Right kidney (tissue), 1 donor: ENCODE results near the gene PLCB1.
A peak's percentile ranks its signal among the peaks of the same experiment; 100 is the strongest.

ENCODE experiments used
- DNase-seq: peaks from one replicate; pipeline ENCODE4 v3.0.0-alpha.2; 2016

Gene PLCB1

GRCh38 chr20:8853805-8854338 lies 721.8 kb downstream of the PLCB1 start:
- DNase-seq, result peak; percentile 60

DNA sequence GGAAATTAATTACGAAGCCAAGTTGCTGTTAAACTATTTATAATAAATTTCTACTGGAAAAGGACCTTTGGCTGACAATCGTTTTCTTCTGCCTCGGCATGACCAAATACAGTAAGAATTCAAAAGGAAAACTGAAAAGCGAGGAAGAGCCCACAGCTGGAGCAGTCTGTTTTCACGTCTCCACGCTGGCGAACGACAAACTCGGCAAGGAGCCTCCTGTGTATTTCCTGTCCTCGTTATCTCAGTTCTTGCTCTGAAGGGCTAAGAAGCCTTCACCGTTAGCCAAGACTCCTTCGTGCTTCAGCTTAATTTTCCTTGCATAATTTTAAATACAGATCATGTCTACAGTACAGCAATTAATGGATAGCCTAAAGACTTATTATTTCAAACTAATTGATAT lies 722.5 kb downstream of the PLCB1 start:
- peak; percentile 17 for DNase-seq

- no peak for DNase-seq
Observed at GRCh38 chr20:8855315-8855714, 723.2 kb downstream of the PLCB1 start.

DNA sequence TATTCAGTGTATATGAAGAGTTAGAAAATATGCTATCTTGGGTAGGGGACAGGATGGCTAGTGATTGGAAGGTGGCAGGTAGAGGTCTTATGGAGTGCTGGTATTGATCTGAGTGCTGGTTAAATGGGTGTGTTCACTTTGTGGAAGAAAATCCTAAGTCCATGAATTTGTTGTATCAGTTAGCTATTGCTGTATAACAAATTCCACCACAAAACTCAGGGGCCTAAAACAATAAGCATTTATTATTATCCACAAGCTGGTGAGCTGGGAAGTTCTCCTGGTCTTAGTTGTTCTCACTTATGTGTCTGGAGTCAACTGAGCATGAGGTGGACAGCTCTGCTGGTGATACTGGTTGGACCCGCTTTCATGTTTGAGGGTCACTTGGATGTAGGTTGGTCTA lies 724.6 kb downstream of the PLCB1 start:
- no peak for DNase-seq

DNA sequence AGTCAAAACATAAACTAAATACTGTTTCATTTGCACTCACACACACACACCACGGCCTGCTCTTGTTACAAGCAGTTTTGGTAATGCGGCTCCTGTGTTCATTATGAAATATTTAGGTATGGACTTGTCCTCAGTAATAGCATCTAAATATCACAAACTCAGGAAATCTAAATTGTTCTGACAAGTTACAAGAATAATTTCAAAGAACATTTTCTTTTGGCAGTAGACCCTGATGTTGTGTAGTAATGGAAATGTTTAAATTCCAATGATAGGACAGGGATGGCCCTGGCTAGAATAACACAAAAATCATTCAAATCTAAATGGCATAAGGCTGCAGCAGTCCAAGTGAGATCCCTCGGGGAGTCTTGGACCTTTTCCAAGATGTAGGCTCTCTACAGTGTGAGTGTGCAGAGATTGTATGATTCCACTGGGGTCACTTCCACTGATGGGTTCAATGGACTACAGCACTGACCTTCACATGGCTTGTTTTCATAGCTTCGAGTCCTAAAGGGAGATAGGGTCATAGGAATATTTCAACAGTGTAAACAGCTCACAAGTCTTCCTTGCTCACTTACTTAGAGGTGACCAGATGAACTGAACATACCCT lies 726.2 kb downstream of the PLCB1 start:
- DNase-seq, result no peak

DNA sequence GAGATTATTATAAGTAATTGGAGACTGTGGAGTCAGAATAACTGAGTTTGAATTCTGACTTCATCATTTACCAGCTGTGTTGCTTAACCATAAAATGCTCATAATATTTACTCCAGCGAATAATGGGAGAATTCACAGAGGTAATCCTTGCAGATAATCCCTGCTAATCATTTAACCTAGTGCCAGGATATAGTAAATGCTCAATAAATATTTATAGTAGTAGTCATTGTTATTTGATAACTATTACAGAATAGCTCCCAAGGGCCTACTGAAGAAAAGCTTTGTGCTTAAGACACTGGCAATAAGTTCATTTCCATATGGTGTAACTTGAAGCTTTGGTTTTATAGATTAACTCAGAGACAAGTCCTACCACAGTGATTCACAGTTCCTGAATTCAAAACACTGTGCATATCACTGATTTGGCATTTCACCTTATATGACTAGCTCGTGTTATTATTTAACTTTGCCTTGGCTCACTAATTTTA lies 728.0 kb downstream of the PLCB1 start:
- no peak for DNase-seq

GRCh38 chr20:8862092-8862491 lies 730.0 kb downstream of the PLCB1 start:
- no peak for DNase-seq

DNA sequence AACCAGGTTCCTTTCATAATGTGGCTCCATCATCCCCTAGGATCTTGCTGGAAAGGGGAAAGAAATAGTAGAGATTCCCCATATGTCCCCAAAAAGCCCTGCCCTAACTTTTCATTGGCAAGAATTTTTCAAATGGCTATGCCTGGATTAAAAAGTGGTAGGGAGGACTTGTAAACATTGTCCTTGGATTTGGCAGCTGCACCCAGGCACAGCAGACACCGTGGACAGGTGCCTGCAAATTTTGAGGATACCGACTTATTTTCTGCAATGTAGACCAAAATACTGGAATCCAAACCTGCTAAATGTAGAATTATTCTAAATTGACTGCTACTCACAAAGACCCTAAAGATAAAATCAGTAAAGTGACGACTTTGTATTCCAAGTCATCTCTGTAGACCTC lies 733.6 kb downstream of the PLCB1 start:
- DNase-seq, result no peak

DNA sequence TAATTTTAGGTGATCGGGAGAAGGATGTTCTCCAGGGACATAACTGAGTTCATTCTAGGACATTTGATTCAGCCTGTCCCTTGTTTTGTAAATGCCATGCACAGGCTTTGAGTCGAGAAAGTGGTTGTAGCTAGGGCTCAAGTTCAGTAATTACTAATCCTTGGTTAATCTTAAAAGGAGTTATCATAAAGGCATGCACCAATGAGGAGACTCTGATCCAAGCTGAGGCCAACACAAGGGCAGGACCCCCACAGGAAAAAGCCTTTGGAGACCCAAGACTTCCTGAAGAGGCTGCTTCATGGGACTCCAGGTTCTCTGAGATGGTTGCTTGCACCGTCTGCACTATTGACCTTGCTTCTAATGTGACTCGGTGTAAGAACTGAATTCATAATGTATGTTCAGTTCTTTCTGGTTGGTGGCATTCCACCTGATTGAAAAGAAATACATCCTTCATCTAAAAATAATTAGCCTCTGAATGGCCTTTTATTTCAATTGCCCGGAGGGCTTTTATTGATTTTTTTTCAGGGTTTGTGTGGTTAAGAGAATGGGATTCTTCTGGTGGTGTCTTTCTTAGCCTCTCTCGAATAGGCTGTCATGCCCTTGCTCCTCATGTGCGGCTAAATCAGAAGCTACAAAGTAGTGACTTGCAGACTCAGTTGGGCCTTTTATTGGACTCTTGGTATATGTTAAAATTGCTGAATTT lies 735.1 kb downstream of the PLCB1 start:
- DNase-seq, result no peak

DNA sequence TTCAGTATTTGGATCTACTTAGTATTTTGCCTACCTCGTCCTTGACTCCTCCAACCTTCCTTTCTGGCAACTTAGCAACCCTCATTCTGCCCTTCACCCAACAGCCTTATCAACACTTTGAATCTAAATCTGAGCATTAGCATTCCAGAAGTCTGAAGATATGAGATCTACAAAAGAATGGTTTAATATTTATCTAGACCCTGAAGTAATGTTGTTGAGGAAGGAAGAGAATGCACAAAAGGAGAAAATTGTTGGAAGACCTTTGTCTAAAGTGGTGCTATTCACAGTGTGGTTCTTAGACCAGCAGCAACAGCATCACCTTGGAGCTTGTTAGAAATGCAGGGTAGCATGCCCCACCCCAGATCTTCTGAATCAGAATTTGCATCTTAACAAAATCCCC lies 738.6 kb downstream of the PLCB1 start:
- no peak for DNase-seq

- no peak for DNase-seq
Observed at GRCh38 chr20:8874437-8874836, 742.4 kb downstream of the PLCB1 start.

- no peak for DNase-seq
Observed at GRCh38 chr20:8875586-8875985, 743.5 kb downstream of the PLCB1 start.

DNA sequence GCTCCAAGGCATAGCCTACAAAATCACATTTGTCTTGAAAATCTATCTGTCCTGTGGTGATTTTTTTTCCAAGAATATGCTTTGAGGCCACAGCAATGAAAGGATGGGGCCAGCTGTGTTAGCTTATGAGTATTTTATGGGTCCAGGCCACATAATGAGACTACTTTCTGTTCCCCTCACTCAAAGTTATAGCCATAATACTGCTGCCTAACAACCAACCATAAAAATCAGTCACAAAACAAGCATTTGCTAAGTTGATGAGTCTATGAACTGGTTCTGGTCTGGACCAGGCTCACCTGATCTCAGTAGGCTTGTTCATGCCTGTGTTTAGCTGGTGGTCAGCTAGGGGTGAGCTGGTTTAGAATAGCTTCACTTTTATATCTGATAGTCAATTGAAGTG lies 744.3 kb downstream of the PLCB1 start:
- no peak for DNase-seq

- DNase-seq, result no peak
Observed at GRCh38 chr20:8877294-8877693, 745.2 kb downstream of the PLCB1 start.

- no peak for DNase-seq
Observed at GRCh38 chr20:8879669-8880068, 747.6 kb downstream of the PLCB1 start.

DNA sequence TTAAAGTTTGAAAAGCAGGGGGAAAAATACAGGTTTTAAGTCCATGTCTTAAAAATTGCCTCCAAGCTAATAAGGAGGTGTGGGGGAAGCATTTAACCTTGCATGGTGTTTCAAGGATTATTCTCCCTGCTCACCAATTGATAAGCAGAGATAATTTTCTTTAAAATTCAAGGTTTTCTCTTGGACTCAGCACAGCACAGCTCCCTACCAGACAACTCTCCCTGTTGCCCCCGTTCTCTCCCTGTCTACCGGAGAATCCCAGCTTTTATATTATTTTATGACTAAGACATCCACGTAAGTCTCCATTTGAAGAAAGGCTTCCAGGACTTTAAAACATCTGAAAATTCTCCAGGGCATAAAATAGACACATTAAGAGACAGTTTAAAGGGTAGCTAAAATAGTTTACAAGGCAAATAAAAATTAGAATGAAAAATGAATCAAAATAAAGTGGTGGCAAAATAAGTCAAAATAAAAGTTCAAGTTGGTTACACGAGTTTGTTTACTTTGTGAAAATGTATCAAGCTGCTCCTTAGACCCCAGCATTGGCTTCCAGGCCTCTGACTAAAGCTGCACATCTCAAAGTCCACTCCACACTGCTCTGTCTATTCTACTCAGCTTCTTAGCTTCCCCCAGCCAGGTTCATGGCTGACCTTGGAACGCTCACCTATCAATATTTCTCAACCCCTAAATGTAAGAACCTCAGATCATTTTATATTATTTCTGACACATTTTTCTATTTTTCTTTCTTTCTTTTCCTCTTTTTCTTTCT lies 748.2 kb downstream of the PLCB1 start:
- no peak for DNase-seq

- DNase-seq, result no peak
Observed at GRCh38 chr20:8891039-8891438, 759.0 kb downstream of the PLCB1 start.

- no peak for DNase-seq
Observed at GRCh38 chr20:8895472-8895871, 763.4 kb downstream of the PLCB1 start.

DNA sequence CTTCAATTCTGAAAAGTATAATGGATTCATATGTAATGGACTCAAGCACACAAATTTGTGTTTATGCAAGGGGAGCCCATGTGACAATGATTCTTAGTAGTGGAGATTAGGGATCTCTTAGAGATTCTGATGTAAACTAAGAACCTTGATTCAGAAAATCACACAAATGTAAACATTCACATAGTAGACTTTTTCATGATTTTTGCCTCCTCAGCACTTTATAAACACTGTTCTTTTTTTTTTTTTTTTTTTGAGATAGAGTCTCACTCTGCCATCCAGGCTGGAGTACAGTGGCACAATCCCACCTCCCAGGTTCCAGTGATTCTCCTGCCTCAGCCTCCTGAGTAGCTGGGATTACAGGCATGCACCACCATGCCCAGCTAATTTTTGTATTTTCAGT lies 766.8 kb downstream of the PLCB1 start:
- no peak for DNase-seq

- no peak for DNase-seq
Observed at GRCh38 chr20:8901237-8902025, 769.4 kb downstream of the PLCB1 start.

- no peak for DNase-seq
Observed at GRCh38 chr20:8903655-8904605, 771.9 kb downstream of the PLCB1 start.
